Smooth muscle cell (in vitro differentiated cells): ENCODE results near the gene ZFYVE28. TPM values are rescaled to one million over a fixed set of nuclear protein-coding genes. Genes with fewer than 3 reads are reported as not detected.

ENCODE experiments used
- DNase-seq: peaks from one replicate; lab custom pipeline; 2025; ENCODE audit not compliant: unreplicated experiment; lab: John Stamatoyannopoulos, UW
- H2AFZ ChIP-seq: fragments of 200-600 bp; sonication (generic); 2 replicates; pipeline ENCODE4 v1.6.0; 2016; ENCODE audit warnings: antibody characterized with exemption, low read depth, mild to moderate bottlenecking
- H3F3A ChIP-seq: fragments of 200-600 bp; sonication (generic); 2 replicates; pipeline ENCODE4 v1.6.0; 2017; ENCODE audit warnings: antibody characterized with exemption, low read depth
- H3K27ac ChIP-seq: fragments of 200-600 bp; sonication (generic); 2 replicates; pipeline ENCODE4 v1.5.1; 2016; ENCODE audit warnings: low read depth, mild to moderate bottlenecking
- H3K27me3 ChIP-seq: fragments of 200-600 bp; sonication (generic); 2 replicates; pipeline ENCODE4 v1.6.1; 2016; ENCODE audit warnings: low read depth, mild to moderate bottlenecking
- H3K36me3 ChIP-seq: fragments of 200-600 bp; sonication (generic); 2 replicates; pipeline ENCODE4 v1.5.1; 2016; ENCODE audit warnings: low read depth
- H3K4me1 ChIP-seq: fragments of 200-600 bp; sonication (generic); 2 replicates; pipeline ENCODE4 v1.5.1; 2016; ENCODE audit warnings: low read depth
- H3K4me2 ChIP-seq: fragments of 200-600 bp; sonication (generic); 2 replicates; pipeline ENCODE4 v1.6.0; 2016; ENCODE audit warnings: mild to moderate bottlenecking
- H3K4me3 ChIP-seq: fragments of 200-600 bp; sonication (generic); 2 replicates; pipeline ENCODE4 v1.5.1; 2016; ENCODE audit warnings: mild to moderate bottlenecking
- H3K79me2 ChIP-seq: fragments of 200-600 bp; sonication (generic); 2 replicates; pipeline ENCODE4 v1.6.0; 2016; ENCODE audit warnings: low read depth, mild to moderate bottlenecking
- H3K9ac ChIP-seq: fragments of 200-600 bp; sonication (generic); 2 replicates; pipeline ENCODE4 v1.6.0; 2016; ENCODE audit warnings: low read depth
- H3K9me3 ChIP-seq: fragments of 200-600 bp; sonication (generic); replicated peaks from 2 replicates; pipeline ENCODE4 v1.5.1; 2016; ENCODE audit warnings: low read depth
- H4K20me1 ChIP-seq: fragments of 200-600 bp; sonication (generic); 2 replicates; pipeline ENCODE4 v1.6.0; 2016; ENCODE audit warnings: low read depth
- WGBS: methylation state at CpG from one replicate; pipeline ENCODE4 v1.1.7; 2016; ENCODE audit warnings: low lambda C conversion rate; 5-methylcytosine and 5-hydroxymethylcytosine counted together
- polyA plus RNA-seq: library from polyadenylated mRNA; unstranded; fragments of >200 nt; fragmentation: Nextera tagmentation; extraction: Ambion mirVana; gene quantifications from 2 replicates; pipeline ENCODE4 v1.2.1, GENCODE V29; 2016
- total RNA-seq: library from RNA; depleted of rRNA; stranded (reverse); fragments of >200 nt; gene quantifications from 2 replicates; pipeline ENCODE4 v1.2.3, GENCODE V29; 2014
- TF ChIP-seq, protein P1 (sequence below): fragments of 200-600 bp; sonication (generic); IDR thresholded peaks from 2 replicates; pipeline ENCODE4 v1.5.1; 2017; ENCODE audit warnings: borderline replicate concordance, mild to moderate bottlenecking, antibody characterized with exemption; ENCODE audit not compliant: insufficient read depth, poor library complexity, severe bottlenecking

Gene ZFYVE28
- total and polyA plus RNA-seq, 2 experiments from 2014 or later: 0.22 TPM; not detected in 1

DNA sequence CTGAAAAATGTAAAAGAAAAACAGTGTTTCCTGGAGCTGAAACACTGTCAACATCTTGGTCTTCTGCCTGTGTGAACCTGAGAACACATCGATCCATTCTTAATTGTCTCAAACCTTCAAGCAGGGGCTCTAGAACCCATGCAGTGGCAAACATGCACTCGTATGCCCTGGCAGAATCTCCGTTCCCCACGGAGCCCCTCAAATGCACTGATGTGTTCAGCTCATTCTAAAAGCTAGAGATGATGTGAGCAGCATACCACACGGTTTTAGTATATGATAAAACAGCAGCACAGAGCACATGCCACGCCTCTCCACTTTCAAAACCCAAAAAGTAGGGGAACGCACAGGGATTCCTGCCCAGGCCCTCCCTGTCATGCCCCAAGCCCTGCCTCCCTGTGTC is 44.9 kb downstream of the ZFYVE28 start:
- 87% methylated on average over 7 of the region's 7 CpGs for WGBS

DNA sequence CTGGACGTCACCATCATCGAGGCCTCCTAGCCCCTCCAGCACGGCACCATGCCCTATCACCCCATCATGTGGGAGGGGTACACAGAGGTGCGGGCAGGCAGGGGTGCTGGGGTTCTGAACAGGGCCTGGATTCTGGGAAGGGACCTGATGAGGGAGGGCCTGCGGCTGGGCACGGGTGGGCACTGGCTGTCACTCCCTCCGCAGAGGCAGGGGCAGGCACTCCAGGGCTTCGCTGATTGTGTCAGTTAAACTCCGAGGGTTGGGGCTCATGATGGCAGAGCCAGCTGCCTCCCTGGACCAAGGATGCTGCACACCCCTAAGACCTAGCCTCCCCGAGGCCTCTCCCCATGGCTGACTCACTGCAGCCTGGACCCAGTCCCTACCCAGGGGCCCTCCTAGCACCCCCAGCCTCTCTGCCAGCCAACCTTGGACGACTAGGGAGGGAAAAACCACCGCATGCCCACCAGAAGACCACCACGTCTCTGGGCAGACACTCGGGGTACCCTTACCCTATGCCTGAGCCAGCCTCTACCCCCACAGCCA is 45.9 kb downstream of the ZFYVE28 start:
- H3K4me1 ChIP-seq: no peaks in the 10 kb centered on the region
- H3K4me3 ChIP-seq: no peak overlapping the region
- H3K27me3 ChIP-seq: no peaks in the 10 kb centered on the region
- no peaks in the 10 kb centered on the region for H4K20me1 ChIP-seq
- no peak overlapping the region for H3K4me2 ChIP-seq
- DNase-seq: no peak
- no peak overlapping the region for H3K27ac ChIP-seq
- no peaks in the 10 kb centered on the region for H3K79me2 ChIP-seq
- no peak overlapping the region for H2AFZ ChIP-seq
- H3K36me3 ChIP-seq: no peaks in the 10 kb centered on the region
- H3K9ac ChIP-seq: no peak overlapping the region
- H3F3A ChIP-seq: no peaks in the 10 kb centered on the region
- no peaks in the 10 kb centered on the region for H3K9me3 ChIP-seq
- 84% methylated on average over 13 of the region's 14 CpGs for WGBS
- TF ChIP-seq, protein P1, sequence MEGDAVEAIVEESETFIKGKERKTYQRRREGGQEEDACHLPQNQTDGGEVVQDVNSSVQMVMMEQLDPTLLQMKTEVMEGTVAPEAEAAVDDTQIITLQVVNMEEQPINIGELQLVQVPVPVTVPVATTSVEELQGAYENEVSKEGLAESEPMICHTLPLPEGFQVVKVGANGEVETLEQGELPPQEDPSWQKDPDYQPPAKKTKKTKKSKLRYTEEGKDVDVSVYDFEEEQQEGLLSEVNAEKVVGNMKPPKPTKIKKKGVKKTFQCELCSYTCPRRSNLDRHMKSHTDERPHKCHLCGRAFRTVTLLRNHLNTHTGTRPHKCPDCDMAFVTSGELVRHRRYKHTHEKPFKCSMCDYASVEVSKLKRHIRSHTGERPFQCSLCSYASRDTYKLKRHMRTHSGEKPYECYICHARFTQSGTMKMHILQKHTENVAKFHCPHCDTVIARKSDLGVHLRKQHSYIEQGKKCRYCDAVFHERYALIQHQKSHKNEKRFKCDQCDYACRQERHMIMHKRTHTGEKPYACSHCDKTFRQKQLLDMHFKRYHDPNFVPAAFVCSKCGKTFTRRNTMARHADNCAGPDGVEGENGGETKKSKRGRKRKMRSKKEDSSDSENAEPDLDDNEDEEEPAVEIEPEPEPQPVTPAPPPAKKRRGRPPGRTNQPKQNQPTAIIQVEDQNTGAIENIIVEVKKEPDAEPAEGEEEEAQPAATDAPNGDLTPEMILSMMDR: no peak

More for the DNA sequence above, 44.9 kb downstream of the ZFYVE28 start:
- Histone ChIP-seq H3K4me3 (no peak overlapping the region), H3K27me3 (no peaks in the 10 kb centered on the region), H3K27ac (no peak overlapping the region), H2AFZ (no peak overlapping the region), H3K4me2 (no peak overlapping the region), H4K20me1 (no peaks in the 10 kb centered on the region), H3K9ac (no peak overlapping the region), H3K36me3 (no peaks in the 10 kb centered on the region), H3K4me1 (no peaks in the 10 kb centered on the region), H3K79me2 (no peaks in the 10 kb centered on the region), H3K9me3 (no peaks in the 10 kb centered on the region), H3F3A (no peaks in the 10 kb centered on the region)
- TF ChIP-seq, protein P1: no peak
- DNase-seq: no peak

DNA sequence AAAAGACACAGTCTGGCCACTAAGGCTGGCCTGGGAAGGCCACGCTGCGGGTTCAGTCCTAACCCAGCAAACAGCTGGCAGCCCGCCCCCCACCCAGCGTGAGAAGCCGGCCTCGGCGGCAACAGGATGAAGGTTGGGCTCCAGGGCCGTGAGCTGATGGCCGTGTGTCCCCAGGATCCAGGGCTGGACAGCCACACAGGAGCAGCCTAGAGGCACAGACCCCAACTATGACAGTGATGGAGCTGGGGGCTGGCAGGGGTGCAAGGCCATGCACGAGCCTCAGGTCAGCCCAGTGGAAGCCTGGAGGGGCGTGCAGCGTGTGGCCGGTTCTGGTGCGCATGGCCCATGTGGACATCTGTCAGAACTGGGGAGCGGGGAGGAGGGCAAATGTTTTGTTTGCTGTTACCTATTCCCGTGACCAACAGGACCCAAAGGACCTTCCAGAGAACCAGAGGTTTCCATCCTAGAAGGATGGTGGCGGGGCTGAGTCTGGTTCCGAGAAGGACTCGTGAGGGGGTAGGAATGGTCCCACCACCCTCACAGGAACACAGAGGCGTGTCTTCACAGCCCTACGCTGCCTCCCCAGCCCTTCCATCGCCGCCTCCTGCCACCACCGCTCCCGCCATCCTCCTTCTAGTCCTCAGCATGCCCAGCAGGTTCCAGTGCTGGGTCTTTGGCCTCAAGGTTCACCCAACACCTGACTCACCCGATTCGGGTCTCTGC is 46.5 kb downstream of the ZFYVE28 start:
- H3K79me2 ChIP-seq: no peaks in the 10 kb centered on the region
- H2AFZ ChIP-seq: no peak overlapping the region
- no peak overlapping the region for H3K9ac ChIP-seq
- TF ChIP-seq, protein P1: no peak
- H4K20me1 ChIP-seq: no peaks in the 10 kb centered on the region
- H3K4me3 ChIP-seq: no peak overlapping the region
- no peaks in the 10 kb centered on the region for H3F3A ChIP-seq
- 85% methylated on average over 27 of the region's 27 CpGs for WGBS
- H3K9me3 ChIP-seq: no peaks in the 10 kb centered on the region
- no peaks in the 10 kb centered on the region for H3K36me3 ChIP-seq
- H3K27me3 ChIP-seq: no peaks in the 10 kb centered on the region
- no peak overlapping the region for H3K27ac ChIP-seq
- H3K4me2 ChIP-seq: no peak overlapping the region
- no peak for DNase-seq
- H3K4me1 ChIP-seq: no peaks in the 10 kb centered on the region
